ENCODE data around the gene CNOT1.

CNOT1 gene

DNA sequence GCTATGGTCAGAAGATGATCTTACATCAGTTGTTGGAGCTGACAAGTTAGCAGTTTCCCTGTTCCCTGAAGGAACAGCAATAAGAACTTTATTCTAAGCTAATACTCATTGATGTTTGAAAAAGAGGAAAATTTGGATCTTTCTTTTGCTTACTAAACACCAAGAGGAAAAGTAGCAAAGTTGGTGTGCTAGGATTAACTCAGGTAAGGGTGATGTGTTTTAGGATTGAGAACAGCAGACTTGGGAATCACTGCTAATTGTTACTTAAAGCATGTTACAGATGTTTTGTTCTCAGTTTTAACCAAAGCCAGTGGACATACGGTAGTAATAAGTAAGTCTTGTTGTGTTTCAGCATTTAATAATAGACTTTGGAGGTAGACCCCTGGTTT is 110.7 kb downstream of the CNOT1 start:
- no peak for DNase-seq (ENCODE audit: low read depth in 1 of 2, low spot score in 1 of 2)

DNA sequence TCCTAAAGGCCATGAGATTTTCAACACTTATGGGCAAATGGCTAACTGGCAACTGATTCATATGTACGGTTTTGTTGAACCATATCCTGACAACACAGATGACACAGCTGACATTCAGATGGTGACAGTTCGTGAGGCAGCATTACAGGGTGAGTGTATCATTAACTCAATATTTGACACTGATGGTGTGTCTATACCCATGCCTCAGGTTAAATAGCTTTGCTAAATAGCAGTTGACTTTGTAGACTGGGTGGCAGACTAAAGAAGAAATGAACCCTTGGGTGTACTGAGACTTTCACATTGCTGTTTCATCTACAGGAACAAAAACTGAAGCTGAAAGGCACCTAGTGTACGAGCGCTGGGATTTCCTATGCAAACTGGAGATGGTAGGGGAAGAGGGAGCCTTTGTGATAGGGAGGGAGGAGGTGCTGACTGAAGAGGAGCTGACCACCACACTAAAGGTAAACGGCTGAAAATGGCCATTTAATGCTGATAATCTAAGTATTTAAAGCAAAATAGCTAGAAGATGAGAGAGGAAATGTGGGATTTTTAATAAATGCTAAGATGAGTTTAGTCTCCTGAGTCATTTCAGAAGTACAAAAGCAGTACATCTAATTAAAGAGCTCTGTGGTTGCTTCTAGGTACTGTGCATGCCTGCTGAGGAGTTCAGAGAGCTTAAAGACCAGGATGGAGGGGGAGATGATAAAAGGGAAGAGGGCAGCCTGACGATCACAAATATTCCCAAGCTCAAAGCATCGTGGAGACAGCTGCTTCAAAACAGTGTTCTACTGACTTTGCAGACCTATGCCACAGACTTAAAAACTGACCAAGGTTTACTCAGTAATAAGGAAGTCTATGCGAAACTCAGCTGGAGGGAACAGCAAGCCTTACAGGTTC is 111.3 kb downstream of the CNOT1 start:
- no peak for DNase-seq (ENCODE audit: low read depth in 1 of 2, low spot score in 1 of 2)

DNA sequence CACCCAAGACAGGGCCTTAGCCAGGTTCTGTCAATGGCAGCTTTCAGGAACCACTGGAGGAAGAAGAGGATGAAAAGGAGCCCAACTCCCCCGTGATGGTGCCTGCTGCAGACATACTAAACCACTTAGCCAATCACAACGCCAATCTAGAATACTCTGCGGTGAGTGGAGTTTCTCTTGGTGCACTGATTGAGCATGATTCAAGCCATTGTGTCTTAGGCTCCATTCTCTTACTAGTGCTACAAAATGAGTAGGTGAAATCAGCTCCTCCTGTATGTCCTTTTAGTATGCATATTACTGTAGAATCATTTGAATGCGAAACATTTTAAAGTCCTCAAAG is 112.9 kb downstream of the CNOT1 start:
- DNase-seq (ENCODE audit: low read depth in 1 of 2, low spot score in 1 of 2), result no peak

DNA sequence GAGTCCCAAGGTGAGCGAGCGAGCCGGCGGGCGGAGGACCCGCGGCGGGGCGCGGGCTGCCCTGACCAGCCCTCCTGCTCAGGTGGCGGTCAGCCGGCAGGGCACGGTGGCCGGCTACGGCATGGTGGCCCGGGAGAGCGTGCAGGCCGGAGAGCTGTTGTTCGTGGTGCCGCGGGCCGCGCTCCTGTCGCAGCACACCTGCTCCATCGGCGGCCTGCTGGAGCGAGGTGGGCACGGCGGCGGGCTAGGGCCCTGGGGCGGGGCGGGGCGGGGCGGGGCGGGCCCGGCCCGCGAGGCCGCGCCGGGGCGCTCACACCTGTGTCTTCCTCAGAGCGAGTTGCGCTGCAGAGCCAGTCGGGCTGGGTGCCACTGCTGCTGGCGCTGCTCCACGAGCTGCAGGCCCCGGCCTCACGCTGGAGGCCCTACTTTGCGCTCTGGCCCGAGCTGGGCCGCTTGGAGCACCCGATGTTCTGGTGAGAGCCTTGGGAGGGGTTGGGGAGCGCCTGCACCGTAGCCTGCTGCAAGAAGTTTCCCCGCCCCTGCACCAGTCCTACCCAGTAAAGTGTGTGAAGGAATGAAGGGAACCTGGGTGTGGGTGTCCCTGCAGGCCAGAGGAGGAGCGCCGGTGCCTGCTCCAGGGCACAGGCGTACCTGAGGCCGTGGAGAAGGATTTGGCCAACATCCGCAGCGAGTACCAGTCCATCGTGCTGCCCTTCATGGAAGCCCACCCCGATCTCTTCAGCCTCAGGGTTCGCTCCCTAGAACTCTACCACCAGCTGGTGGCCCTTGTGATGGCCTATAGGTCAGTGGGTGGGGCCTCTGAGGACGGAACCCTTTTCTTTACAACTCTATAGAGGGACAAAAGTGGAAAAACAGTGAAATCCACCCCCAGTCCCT is 113.5 kb downstream of the CNOT1 start:
- DNase-seq (ENCODE audit: low read depth in 1 of 2, low spot score in 1 of 2), result peak in 1 of 2 donors; percentile 20

DNA sequence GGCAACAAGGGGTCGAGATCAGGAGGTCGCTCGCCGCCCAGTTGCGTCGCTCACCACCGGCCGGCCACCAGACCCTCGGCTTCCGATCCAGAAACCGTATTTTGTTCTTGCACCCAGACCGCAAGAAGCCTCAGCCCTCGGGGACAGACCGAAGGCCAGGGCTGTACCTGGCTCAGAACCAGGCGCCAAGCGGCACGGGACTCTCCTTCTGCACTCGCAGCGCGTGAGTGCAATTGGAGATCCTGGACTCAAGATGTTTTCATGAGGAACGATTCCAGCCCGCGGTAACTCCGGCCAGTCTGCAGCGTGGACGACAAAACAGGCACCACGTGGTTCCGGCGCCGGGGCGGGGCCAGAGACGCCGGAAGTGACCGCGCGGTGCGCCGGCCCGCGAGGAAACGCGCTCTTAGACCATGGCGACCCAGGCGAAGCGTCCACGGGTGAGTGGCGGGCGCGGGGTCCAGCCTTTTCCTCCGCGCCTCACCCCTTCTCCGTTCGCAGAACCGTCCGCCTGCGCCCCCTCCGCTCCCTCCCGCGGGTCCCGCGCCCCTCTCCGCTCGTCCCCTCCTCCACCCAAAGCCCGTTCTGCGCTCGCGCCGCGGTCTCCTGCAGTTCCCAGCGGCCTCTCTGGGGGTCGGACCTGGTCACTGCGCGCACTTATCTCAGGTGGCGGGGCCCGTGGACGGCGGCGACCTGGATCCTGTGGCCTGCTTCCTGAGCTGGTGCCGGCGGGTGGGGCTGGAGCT is 114.3 kb downstream of the CNOT1 start, which contains the start of gene SETD6:
SETD6 (plus strand) TSS at position 393 of the 746 bp plus-strand sequence; CDS start at position 414, 21 bp downstream.
- peak; percentile 40 to 62 for DNase-seq (ENCODE audit: low read depth in 1 of 2, low spot score in 1 of 2)

DNA sequence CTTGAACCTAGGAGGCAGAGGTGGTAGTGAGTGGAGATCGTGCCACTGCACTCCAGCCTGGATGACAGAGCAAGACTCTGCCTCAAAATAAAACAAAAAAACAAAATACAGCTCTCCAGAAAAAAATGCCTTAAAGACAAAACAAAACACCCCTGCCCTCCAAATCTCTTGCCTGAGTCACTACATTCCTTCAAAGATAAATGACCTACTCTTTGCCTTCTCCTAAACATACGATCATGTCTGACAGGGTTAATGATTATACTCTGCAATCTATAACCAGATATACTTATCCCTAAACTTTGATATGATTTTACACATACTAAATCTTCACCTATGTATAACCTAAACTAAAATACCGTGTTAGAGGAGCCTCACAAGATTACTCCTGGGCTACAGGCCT is 115.8 kb downstream of the CNOT1 start:
- no peak for DNase-seq (ENCODE audit: low read depth in 1 of 2, low spot score in 1 of 2)

DNA sequence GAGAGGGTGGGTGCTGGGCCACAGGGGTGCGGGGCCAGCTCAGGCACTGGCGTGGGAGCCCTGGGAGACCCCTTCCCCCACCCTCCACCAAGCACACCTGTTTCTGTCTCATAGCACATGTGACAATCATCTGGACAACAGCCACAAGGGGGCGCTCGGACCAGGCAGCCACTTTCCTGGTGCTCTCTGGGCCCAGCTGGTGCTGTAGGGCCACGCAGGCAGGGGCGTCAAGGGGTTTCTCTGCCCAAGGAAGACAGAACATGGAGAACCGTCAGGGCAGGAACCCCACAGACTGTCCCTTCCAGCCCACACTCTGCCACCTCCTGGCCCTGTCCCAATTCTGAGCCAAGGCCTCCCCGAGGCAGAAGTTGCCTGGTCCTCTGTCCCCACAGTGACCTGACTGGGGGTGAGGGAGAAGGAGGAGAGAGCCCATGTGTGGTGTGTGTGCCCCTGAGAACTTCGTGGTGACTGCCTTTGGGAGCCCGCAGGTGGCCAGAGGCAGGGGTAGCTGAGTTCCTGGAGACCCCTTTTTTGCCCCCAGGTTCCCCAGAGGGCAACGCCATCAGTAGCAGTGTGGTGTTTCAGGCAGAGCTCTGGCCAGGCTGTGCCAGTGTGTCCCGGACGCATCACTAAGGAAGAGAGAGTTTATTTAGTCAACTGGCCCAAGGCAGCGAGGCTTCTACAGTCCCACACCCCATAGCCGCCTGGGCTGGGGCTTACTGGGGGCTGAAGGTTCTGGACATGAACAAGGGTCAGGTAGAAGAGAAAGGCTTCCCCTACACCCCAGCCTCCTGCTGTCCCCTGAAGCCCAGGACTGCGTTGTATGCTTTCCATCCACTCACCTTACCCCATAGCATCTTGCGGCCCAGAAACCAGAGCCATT is 117.5 kb downstream of the CNOT1 start:
- DNase-seq (ENCODE audit: low read depth in 1 of 2, low spot score in 1 of 2), result peak; percentile 73 to 79

DNA sequence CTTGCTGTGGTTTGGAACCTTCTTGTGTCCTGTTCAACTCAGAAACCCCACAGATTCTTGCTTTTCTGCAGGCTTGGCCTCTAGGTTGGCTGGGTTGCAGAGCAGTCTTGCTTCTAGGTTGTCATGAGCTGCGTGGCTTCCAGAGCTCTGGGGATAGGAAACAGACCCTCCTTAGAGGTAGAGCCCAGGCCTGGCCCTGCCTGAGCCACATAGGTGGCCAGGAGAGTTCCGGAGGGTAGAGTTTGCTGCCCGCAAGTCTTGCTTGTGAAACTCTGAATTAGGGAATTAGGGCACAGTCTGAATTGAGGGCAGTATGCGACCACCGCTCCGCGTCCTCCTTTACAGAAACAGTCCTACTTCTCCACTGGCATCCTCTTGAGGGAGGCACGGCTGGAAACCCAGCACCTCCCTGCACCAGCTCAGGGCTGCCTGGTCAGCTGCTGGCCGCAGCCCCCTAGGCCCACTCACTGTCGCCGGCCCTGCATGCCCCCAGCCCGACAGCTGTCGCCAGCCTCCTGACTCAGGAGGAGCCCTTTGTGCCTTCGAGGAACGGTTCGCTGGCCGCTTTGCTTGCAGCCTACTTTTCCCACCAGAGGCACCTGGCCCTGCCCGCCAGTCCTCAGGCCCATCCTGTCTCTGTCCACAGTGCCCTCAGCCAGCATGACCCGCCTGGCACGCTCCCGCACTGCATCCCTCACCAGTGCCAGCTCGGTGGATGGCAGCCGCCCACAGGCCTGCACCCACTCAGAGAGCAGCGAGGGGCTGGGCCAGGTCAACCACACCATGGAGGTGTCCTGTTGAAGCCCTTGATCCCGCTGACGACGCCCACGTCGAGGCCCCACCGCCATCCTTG is 118.6 kb downstream of the CNOT1 start:
- DNase-seq (ENCODE audit: low read depth in 1 of 2, low spot score in 1 of 2), result no peak

DNA sequence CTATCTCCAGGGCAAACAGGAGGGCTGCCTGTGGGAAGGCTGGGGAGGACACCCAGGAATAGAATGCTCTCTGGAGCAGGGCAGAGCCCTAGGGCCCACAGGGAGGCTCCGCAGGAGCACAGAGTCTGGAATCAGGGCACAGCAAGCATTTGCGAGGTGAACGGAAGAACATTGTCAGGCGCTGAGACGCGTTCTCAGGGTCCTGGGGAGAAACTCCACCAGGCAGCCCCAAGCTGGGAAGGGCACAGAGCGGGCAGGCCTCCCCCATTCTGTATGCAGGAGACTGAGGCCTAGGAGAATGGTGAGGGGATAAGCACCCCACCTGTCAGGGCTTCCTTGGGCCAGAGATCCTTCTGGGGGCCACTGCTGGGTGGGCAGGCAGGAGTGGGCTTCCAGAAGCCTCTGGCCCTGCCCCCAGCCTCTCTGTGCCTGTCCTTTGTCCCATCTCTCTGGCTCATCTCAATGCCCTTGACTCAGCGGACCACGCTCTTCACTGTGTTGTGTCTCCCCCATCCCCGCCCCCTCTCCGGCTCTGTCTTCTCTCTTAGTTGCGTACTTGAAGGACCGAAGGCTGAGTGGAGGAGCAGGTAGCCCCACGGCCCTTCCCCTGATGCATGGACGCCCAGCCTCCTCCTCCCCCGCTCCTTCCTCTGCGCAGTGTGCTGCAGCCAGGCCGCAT is 119.4 kb downstream of the CNOT1 start:
- DNase-seq (ENCODE audit: low read depth in 1 of 2, low spot score in 1 of 2), result no peak

DNA sequence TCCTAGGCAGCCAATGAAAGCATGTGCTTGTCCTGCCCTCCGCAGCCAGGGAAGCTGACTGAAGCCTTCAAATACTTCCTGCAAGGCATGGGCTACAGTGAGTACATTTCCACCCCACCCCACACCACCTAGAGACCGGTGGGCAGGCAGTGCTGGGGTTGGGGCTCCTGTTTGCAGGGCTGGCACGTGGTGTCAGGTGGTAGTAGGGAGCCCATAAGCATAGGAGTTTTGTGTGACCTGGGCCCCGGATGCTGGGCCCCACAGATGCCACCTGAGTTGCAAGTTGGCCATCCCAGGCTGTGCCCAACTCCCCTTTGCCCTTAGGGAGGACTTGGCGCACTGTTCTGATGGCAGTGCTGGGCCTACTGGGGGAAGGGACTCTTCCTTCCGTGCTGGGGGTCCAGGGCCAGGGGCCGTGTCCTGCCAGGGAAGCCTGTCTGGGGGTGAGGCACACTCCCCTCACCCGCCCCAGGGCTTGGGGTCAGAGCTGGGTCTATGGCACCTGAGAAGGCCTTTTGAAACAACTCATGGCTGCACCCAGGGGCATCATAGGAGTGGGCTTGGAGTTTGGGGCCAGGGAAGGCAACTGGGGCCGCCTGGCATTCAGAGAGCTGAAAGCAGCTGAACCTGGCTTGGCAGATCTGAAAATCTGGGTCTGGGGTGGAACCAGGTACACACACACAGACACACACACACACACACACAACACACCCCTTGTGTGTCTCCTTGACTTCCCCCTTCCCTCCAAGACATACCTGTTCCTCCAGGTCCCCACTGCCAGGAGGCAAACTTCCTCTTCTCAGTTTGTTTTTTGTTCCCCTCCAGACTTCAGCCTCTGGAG is 120.2 kb downstream of the CNOT1 start:
- DNase-seq (ENCODE audit: low read depth in 1 of 2, low spot score in 1 of 2), result no peak

DNA sequence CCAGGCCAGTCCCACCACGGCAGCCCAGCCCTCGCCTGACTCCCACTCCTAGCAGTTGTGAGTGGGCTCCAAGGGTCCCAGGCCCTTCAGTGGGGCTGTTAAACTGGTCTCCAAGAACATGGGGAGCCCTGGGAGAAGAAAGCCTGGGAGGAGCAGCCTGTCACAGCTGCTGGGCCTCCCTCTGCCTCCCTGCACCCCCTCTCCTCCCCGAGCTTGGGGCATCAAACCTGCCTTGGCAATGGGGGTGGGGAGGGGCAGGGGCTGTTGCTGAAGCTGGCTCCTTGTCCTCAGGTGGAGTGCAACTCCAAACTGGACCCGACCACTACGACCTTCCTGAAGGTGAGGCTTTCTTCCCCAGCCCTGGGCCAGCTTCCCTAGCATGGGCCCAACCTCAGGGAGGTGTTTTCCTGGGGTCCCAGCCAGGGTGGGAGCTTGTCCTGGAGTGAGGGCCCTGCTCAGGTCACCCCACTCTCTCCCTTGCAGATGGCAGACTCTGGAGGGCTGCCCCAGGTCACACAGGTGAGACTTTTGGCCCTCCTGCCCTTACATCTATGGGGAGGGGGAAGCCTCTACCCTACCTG is 120.9 kb downstream of the CNOT1 start:
- DNase-seq (ENCODE audit: low read depth in 1 of 2, low spot score in 1 of 2), result no peak

DNA sequence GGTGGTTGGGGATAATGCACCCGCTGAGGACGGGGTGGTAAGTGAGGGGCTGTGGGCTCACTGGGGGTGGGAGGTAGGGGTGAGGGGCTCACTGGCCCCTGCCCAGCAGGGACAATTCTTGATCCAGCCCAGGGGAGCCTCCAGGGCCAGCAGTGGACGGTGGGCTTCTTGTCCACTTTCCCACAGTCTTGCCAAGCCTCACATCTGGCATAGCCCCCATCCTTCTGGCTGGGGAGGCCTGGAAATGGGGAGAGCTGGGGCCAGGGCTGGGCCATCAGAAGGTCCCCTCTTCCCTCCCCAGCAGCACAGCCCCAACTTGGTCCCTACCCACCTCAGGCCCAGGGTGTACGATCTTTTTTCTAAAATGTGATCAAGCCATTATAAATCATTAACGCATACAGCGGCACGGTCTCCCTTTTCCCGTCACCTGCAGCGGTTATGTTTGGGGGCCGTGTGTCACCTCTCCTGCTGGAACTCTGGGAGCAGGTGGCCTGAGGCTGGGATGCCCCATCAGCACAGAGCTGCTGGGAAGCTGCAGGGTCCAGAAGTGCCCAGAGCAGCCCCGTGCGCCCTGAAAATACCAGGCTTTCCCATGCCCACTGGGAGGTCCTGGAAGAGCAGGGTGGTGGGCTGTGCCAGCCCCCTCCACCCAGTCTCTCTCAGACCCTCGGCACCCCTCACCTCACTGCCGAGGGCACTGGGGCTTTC is 121.5 kb downstream of the CNOT1 start:
- no peak for DNase-seq (ENCODE audit: low read depth in 1 of 2, low spot score in 1 of 2)

DNA sequence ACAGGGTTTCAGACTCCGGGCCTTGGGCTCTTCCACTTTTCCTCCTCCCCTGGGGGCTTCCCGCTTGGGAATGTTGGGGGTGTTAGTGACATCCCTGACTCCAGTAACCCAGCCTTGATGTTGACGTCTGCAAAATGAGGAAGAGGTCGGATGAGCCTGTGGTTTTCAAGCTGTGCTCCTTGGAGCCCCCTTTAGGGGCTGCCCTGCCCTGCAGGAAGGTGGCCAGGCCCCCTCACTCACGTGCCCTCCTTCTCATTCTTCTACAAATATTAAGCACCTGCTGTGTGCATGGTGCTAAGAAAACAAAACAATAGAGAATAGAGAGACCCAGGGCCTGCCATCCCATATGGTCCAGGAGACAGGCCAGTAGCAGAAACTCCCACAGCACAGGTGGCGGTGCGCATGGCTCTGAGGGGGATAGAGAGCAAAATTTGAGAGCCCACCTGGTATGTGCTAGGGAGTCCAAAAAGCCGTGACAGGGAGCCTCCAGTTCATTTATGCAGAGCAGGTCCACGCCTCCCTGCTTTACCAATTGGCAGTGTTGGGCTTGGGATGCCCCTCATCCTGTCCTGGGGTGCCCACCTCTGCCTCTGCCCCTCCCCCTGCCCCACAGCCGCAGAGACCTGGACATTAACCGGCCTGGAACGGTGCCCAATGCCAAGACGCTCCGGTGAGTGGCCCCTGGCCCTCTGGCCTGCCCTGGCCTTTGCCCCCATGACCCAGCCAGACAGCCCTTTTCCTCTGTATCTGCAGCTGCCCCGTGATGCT is 122.2 kb downstream of the CNOT1 start:
- DNase-seq (ENCODE audit: low read depth in 1 of 2, low spot score in 1 of 2), result no peak

DNA sequence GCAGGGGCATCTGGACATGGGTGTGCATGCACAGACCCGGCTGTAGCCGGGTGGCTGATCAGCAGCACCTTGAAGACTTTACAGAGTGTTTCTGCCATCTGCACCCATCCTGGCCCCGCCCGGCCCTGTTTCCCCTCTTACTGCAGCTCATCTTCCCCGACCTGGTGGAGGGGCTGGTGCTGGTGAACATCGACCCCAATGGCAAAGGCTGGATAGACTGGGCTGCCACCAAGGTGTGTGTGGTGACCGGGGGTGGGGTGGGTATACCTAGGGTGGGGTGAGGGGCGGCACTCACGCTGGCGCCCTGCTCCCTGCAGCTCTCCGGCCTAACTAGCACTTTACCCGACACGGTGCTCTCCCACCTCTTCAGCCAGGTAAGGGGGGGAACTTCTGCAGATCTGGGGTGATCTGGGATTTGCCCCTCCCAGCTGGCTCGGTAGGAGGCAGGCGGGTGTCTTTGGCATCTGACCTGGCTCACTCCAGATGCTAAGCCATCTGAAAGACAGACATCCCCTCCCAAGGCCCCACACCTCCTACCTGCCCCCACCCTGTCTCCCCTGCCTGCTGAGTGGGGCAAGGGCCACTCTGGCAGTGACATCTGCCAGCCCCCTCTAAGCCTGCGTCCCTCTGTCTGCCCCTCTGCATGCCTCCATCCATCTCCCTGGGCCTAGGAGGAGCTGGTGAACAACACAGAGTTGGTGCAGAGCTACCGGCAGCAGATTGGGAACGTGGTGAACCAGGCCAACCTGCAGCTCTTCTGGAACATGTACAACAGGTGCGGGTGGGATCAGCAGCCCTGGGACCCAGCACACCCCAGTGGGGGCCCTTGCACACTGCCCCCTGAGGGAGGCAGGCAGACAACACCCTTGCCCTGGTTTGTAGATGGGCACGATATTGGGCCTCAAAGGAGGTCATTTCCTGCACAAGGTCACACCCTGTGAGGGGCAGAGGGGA is 123.1 kb downstream of the CNOT1 start:
- no peak for DNase-seq (ENCODE audit: low read depth in 1 of 2, low spot score in 1 of 2)

All from activated T-helper 1 cell treated with anti-CD3 and anti-CD28 coated beads, Interleukin-2, amount 50 U/mL, for 16 hours (primary cell).